WTC11 (cell line): ENCODE measurements around the gene HELZ.
"Not testable (repeated sequence)": the region's sequence is repeated elsewhere in the genome, so short reads cannot be mapped to it uniquely, and the experiment has no call there.

Experiments used
- ATF1 ChIP-seq: sonication (generic); formaldehyde crosslinking; IDR thresholded peaks from 2 replicates; pipeline ENCODE4 v1.8.1; 2023; ENCODE audit warnings: mild to moderate bottlenecking, moderate library complexity, missing genetic modification reagents
- ESRRA ChIP-seq: sonication (generic); formaldehyde crosslinking; IDR thresholded peaks from 2 replicates; pipeline ENCODE4 v1.8.1; 2022; ENCODE audit warnings: mild to moderate bottlenecking, missing genetic modification reagents, borderline replicate concordance
- FOXP1 ChIP-seq: sonication (generic); formaldehyde crosslinking; IDR thresholded peaks from 2 replicates; pipeline ENCODE4 v1.8.0; 2022; ENCODE audit warnings: missing genetic modification reagents, mild to moderate bottlenecking, moderate library complexity, borderline replicate concordance
- MLX ChIP-seq: sonication (generic); formaldehyde crosslinking; IDR thresholded peaks from 2 replicates; pipeline ENCODE4 v1.8.1; 2023; ENCODE audit warnings: mild to moderate bottlenecking, missing genetic modification reagents, moderate library complexity
- PREB ChIP-seq: sonication (generic); formaldehyde crosslinking; IDR thresholded peaks from 2 replicates; pipeline ENCODE4 v1.8.1; 2022; ENCODE audit warnings: mild to moderate bottlenecking, missing genetic modification reagents, moderate library complexity, borderline replicate concordance
- RELA ChIP-seq: sonication (generic); formaldehyde crosslinking; IDR thresholded peaks from 2 replicates; pipeline ENCODE4 v1.8.1; 2022; ENCODE audit warnings: missing genetic modification reagents, mild to moderate bottlenecking, borderline replicate concordance
- TCF7 ChIP-seq: sonication (generic); formaldehyde crosslinking; IDR thresholded peaks from 2 replicates; pipeline ENCODE4 v1.8.0; 2022; ENCODE audit warnings: mild to moderate bottlenecking, low read depth, missing genetic modification reagents, moderate library complexity
- TEAD4 ChIP-seq: sonication (generic); formaldehyde crosslinking; IDR thresholded peaks from 2 replicates; pipeline ENCODE4 v1.8.0; 2022; ENCODE audit warnings: mild to moderate bottlenecking, missing genetic modification reagents
- USF2 ChIP-seq: sonication (generic); formaldehyde crosslinking; IDR thresholded peaks from 2 replicates; pipeline ENCODE4 v1.8.1; 2023; ENCODE audit warnings: mild to moderate bottlenecking, missing genetic modification reagents, moderate library complexity
- TF ChIP-seq, protein P1 (sequence below): fragments of 200-600 bp; IDR thresholded peaks from 2 replicates; pipeline ENCODE4 v1.8.0; 2022; ENCODE audit warnings: antibody characterized with exemption
- TF ChIP-seq, protein P2 (sequence below): sonication (generic); formaldehyde crosslinking; IDR thresholded peaks from 2 replicates; pipeline ENCODE4 v1.8.0; 2022; ENCODE audit warnings: mild to moderate bottlenecking, missing genetic modification reagents
- TF ChIP-seq, protein P3 (sequence below): sonication (generic); formaldehyde crosslinking; IDR thresholded peaks from 2 replicates; pipeline ENCODE4 v1.8.1; 2023; ENCODE audit warnings: mild to moderate bottlenecking, missing genetic modification reagents
- TF ChIP-seq, protein P4 (sequence below): fragments of 250-450 bp; sonication (Bioruptor Pico); IDR thresholded peaks from 2 replicates; pipeline ENCODE4 v1.9.0; 2021; ENCODE audit warnings: mild to moderate bottlenecking

GRCh38 chr17:67197023-67197422 is 48.0 kb downstream of the HELZ start:
- not testable (repeated sequence) for TF ChIP-seq ATF1 (CRISPR knock-in tag); ESRRA; TEAD4 (CRISPR knock-in tag); TCF7; FOXP1 (CRISPR knock-in tag); MLX (CRISPR knock-in tag); RELA; USF2 (CRISPR knock-in tag); PREB
- TF ChIP-seq, protein P1, sequence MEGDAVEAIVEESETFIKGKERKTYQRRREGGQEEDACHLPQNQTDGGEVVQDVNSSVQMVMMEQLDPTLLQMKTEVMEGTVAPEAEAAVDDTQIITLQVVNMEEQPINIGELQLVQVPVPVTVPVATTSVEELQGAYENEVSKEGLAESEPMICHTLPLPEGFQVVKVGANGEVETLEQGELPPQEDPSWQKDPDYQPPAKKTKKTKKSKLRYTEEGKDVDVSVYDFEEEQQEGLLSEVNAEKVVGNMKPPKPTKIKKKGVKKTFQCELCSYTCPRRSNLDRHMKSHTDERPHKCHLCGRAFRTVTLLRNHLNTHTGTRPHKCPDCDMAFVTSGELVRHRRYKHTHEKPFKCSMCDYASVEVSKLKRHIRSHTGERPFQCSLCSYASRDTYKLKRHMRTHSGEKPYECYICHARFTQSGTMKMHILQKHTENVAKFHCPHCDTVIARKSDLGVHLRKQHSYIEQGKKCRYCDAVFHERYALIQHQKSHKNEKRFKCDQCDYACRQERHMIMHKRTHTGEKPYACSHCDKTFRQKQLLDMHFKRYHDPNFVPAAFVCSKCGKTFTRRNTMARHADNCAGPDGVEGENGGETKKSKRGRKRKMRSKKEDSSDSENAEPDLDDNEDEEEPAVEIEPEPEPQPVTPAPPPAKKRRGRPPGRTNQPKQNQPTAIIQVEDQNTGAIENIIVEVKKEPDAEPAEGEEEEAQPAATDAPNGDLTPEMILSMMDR: not testable (repeated sequence)
- TF ChIP-seq, protein P2, sequence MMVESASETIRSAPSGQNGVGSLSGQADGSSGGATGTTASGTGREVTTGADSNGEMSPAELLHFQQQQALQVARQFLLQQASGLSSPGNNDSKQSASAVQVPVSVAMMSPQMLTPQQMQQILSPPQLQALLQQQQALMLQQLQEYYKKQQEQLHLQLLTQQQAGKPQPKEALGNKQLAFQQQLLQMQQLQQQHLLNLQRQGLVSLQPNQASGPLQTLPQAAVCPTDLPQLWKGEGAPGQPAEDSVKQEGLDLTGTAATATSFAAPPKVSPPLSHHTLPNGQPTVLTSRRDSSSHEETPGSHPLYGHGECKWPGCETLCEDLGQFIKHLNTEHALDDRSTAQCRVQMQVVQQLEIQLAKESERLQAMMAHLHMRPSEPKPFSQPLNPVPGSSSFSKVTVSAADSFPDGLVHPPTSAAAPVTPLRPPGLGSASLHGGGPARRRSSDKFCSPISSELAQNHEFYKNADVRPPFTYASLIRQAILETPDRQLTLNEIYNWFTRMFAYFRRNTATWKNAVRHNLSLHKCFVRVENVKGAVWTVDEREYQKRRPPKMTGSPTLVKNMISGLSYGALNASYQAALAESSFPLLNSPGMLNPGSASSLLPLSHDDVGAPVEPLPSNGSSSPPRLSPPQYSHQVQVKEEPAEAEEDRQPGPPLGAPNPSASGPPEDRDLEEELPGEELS: not testable (repeated sequence)
- TF ChIP-seq, protein P3, sequence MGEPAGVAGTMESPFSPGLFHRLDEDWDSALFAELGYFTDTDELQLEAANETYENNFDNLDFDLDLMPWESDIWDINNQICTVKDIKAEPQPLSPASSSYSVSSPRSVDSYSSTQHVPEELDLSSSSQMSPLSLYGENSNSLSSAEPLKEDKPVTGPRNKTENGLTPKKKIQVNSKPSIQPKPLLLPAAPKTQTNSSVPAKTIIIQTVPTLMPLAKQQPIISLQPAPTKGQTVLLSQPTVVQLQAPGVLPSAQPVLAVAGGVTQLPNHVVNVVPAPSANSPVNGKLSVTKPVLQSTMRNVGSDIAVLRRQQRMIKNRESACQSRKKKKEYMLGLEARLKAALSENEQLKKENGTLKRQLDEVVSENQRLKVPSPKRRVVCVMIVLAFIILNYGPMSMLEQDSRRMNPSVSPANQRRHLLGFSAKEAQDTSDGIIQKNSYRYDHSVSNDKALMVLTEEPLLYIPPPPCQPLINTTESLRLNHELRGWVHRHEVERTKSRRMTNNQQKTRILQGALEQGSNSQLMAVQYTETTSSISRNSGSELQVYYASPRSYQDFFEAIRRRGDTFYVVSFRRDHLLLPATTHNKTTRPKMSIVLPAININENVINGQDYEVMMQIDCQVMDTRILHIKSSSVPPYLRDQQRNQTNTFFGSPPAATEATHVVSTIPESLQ (CRISPR knock-in tag): not testable (repeated sequence)
- TF ChIP-seq, protein P4, sequence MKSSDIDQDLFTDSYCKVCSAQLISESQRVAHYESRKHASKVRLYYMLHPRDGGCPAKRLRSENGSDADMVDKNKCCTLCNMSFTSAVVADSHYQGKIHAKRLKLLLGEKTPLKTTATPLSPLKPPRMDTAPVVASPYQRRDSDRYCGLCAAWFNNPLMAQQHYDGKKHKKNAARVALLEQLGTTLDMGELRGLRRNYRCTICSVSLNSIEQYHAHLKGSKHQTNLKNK (CRISPR knock-in tag): not testable (repeated sequence)
